Smooth muscle cell (in vitro differentiated cells): ENCODE data around the gene SPEM3. TPM values are rescaled to one million over a fixed set of nuclear protein-coding genes. Genes with fewer than 3 reads are reported as not detected.
"Not testable (repeated sequence)": the region's sequence is repeated elsewhere in the genome, so short reads cannot be mapped to it uniquely, and the experiment has no call there.

Source experiments
- DNase-seq: peaks from one replicate; lab custom pipeline; 2025; ENCODE audit not compliant: unreplicated experiment; lab: John Stamatoyannopoulos, UW
- H2AFZ ChIP-seq: fragments of 200-600 bp; sonication (generic); 2 replicates; pipeline ENCODE4 v1.6.0; 2016; ENCODE audit warnings: antibody characterized with exemption, low read depth, mild to moderate bottlenecking
- H3F3A ChIP-seq: fragments of 200-600 bp; sonication (generic); 2 replicates; pipeline ENCODE4 v1.6.0; 2017; ENCODE audit warnings: antibody characterized with exemption, low read depth
- H3K27ac ChIP-seq: fragments of 200-600 bp; sonication (generic); 2 replicates; pipeline ENCODE4 v1.5.1; 2016; ENCODE audit warnings: low read depth, mild to moderate bottlenecking
- H3K27me3 ChIP-seq: fragments of 200-600 bp; sonication (generic); 2 replicates; pipeline ENCODE4 v1.6.1; 2016; ENCODE audit warnings: low read depth, mild to moderate bottlenecking
- H3K36me3 ChIP-seq: fragments of 200-600 bp; sonication (generic); 2 replicates; pipeline ENCODE4 v1.5.1; 2016; ENCODE audit warnings: low read depth
- H3K4me1 ChIP-seq: fragments of 200-600 bp; sonication (generic); 2 replicates; pipeline ENCODE4 v1.5.1; 2016; ENCODE audit warnings: low read depth
- H3K4me2 ChIP-seq: fragments of 200-600 bp; sonication (generic); 2 replicates; pipeline ENCODE4 v1.6.0; 2016; ENCODE audit warnings: mild to moderate bottlenecking
- H3K4me3 ChIP-seq: fragments of 200-600 bp; sonication (generic); 2 replicates; pipeline ENCODE4 v1.5.1; 2016; ENCODE audit warnings: mild to moderate bottlenecking
- H3K79me2 ChIP-seq: fragments of 200-600 bp; sonication (generic); 2 replicates; pipeline ENCODE4 v1.6.0; 2016; ENCODE audit warnings: low read depth, mild to moderate bottlenecking
- H3K9ac ChIP-seq: fragments of 200-600 bp; sonication (generic); 2 replicates; pipeline ENCODE4 v1.6.0; 2016; ENCODE audit warnings: low read depth
- H3K9me3 ChIP-seq: fragments of 200-600 bp; sonication (generic); replicated peaks from 2 replicates; pipeline ENCODE4 v1.5.1; 2016; ENCODE audit warnings: low read depth
- H4K20me1 ChIP-seq: fragments of 200-600 bp; sonication (generic); 2 replicates; pipeline ENCODE4 v1.6.0; 2016; ENCODE audit warnings: low read depth
- WGBS: methylation state at CpG from one replicate; pipeline ENCODE4 v1.1.7; 2016; ENCODE audit warnings: low lambda C conversion rate; 5-methylcytosine and 5-hydroxymethylcytosine counted together
- polyA plus RNA-seq: library from polyadenylated mRNA; unstranded; fragments of >200 nt; fragmentation: Nextera tagmentation; extraction: Ambion mirVana; gene quantifications from 2 replicates; pipeline ENCODE4 v1.2.1, GENCODE V29; 2016
- total RNA-seq: library from RNA; depleted of rRNA; stranded (reverse); fragments of >200 nt; gene quantifications from 2 replicates; pipeline ENCODE4 v1.2.3, GENCODE V29; 2014
- TF ChIP-seq, protein P1 (sequence below): fragments of 200-600 bp; sonication (generic); IDR thresholded peaks from 2 replicates; pipeline ENCODE4 v1.5.1; 2017; ENCODE audit warnings: borderline replicate concordance, mild to moderate bottlenecking, antibody characterized with exemption; ENCODE audit not compliant: insufficient read depth, poor library complexity, severe bottlenecking

The SPEM3 gene
- total and polyA plus RNA-seq, 2 experiments from 2014 or later: not detected

DNA sequence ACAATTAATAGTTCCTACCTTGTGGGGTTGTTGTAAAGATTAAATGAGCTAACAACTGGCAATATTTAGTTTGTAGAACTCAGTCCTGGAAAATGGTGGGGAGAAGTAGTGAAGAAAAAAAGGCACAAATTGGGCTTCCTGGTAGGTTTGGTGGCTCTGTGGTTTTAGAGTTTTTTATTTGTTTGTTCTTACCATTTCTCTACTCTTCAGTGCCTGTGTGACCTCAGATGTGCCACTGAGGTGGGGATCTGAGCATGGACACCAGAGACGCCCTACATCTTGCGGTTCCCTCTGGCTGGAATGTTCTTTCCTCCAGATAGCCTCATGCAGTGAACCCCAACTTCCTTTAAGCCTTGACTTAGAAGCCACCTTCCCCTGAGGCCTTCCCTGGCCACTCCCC, 43.1 kb downstream of the SPEM3 start:
- TF ChIP-seq, protein P1, sequence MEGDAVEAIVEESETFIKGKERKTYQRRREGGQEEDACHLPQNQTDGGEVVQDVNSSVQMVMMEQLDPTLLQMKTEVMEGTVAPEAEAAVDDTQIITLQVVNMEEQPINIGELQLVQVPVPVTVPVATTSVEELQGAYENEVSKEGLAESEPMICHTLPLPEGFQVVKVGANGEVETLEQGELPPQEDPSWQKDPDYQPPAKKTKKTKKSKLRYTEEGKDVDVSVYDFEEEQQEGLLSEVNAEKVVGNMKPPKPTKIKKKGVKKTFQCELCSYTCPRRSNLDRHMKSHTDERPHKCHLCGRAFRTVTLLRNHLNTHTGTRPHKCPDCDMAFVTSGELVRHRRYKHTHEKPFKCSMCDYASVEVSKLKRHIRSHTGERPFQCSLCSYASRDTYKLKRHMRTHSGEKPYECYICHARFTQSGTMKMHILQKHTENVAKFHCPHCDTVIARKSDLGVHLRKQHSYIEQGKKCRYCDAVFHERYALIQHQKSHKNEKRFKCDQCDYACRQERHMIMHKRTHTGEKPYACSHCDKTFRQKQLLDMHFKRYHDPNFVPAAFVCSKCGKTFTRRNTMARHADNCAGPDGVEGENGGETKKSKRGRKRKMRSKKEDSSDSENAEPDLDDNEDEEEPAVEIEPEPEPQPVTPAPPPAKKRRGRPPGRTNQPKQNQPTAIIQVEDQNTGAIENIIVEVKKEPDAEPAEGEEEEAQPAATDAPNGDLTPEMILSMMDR: no peak
- no peak overlapping the region for H3K9ac ChIP-seq
- H2AFZ ChIP-seq: no peak overlapping the region
- H3F3A ChIP-seq: peaks cover 7% of the 10 kb centered on the region
- no peak overlapping the region for H3K27ac ChIP-seq
- 100% methylated on average over 2 of the region's 2 CpGs for WGBS
- peaks cover 6% of the 10 kb centered on the region for H3K4me1 ChIP-seq
- no peak for DNase-seq
- H3K4me3 ChIP-seq: no peak overlapping the region
- H3K79me2 ChIP-seq: peaks cover 98% of the 10 kb centered on the region
- no peaks in the 10 kb centered on the region for H3K36me3 ChIP-seq
- no peaks in the 10 kb centered on the region for H3K9me3 ChIP-seq
- H3K27me3 ChIP-seq: no peaks in the 10 kb centered on the region
- no peak overlapping the region for H3K4me2 ChIP-seq
- H4K20me1 ChIP-seq: peaks cover 100% of the 10 kb centered on the region

- not testable (repeated sequence) for H3K27me3 ChIP-seq, H2AFZ ChIP-seq, H3K36me3 ChIP-seq, DNase-seq, H3K9me3 ChIP-seq, H3K4me3 ChIP-seq, H3K9ac ChIP-seq, H3K4me2 ChIP-seq
- Histone ChIP-seq H3F3A (peaks cover 15% of the 10 kb centered on the region), H3K27ac (peak overlapping the region; percentile 96), H3K4me1 (peaks cover 14% of the 10 kb centered on the region), H4K20me1 (peaks cover 86% of the 10 kb centered on the region), H3K79me2 (peaks cover 86% of the 10 kb centered on the region)
- WGBS: 72% methylated on average over 8 of the region's 8 CpGs
These were observed 46.1 kb downstream of the SPEM3 start for GRCh38 chr17:7474767-7475166.

DNA sequence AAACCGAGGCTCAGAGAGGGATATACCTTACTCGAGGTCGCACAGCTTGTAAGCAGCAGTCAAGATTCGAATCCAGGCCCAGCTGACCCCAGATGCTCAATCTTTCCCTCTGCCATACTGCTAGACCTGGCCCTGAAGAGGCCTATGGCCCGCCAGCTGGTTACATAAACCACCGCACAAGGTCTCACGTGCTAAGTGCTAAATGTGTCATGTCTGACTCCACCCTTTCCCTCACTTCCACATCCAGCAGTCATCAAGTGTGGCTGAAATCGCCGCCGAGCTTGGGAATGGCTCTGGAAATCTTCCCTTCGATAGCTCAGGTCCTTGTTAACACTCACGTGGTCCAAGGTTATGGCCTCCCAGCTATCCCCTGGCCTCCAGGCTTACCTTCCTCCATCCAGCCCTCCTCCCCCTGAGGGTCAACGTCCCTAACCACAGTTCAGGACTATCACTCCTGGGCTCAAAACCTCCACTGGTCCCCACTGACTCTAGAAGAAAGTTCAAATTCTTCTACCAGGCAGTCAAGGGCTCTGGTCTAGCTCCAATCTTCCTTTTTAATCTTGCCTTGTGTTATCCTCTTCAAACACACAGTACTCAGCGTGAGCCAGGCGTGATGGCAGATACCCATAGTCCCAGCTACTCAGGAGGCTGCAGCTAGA, 47.2 kb downstream of the SPEM3 start:
- Histone ChIP-seq H2AFZ (no peak overlapping the region), H3K79me2 (peaks cover 79% of the 10 kb centered on the region), H3K4me2 (peak overlapping the region; percentile 98), H3F3A (peaks cover 21% of the 10 kb centered on the region), H4K20me1 (peaks cover 74% of the 10 kb centered on the region), H3K4me3 (peak overlapping the region; percentile 97), H3K36me3 (no peaks in the 10 kb centered on the region), H3K27me3 (no peaks in the 10 kb centered on the region), H3K4me1 (peaks cover 19% of the 10 kb centered on the region), H3K9ac (peak overlapping the region; percentile 17), H3K9me3 (no peaks in the 10 kb centered on the region), H3K27ac (peak overlapping the region; percentile 96)
- 79% methylated on average over 15 of the region's 15 CpGs for WGBS
- TF ChIP-seq, protein P1: no peak
- no peak for DNase-seq

DNA sequence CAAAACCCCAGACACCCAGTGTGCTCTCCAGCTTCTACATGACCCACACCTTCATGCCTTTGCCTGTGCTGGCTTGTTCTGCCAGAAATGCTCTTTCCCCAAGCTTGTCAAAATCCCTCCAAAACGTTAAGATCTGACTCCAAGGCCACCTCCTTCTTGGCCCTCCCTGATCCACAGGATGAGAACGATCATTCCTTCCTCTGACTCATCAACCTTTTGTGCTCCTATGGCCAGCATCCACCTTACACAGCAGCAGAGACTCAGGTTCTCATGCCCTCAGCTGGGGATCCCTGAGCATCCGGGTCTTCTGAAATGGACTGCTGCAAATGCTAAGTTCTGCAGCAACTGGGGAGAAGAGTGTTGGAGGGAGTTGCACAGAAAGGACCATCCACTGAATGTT, 47.8 kb downstream of the SPEM3 start:
- peaks cover 68% of the 10 kb centered on the region for H4K20me1 ChIP-seq
- peaks cover 79% of the 10 kb centered on the region for H3K79me2 ChIP-seq
- H3K27ac ChIP-seq: peak overlapping the region; percentile 96
- H3F3A ChIP-seq: peaks cover 21% of the 10 kb centered on the region
- H3K4me2 ChIP-seq: peak overlapping the region; percentile 98
- TF ChIP-seq, protein P1: no peak
- 31% methylated on average over 3 of the region's 3 CpGs for WGBS
- peaks cover 19% of the 10 kb centered on the region for H3K4me1 ChIP-seq
- no peaks in the 10 kb centered on the region for H3K36me3 ChIP-seq
- H3K9ac ChIP-seq: peak overlapping the region; percentile 17
- H2AFZ ChIP-seq: no peak overlapping the region
- DNase-seq: no peak
- peak overlapping the region; percentile 97 for H3K4me3 ChIP-seq
- H3K9me3 ChIP-seq: no peaks in the 10 kb centered on the region
- no peaks in the 10 kb centered on the region for H3K27me3 ChIP-seq
